ENCODE measurements around the gene PHKG2.

DNA sequence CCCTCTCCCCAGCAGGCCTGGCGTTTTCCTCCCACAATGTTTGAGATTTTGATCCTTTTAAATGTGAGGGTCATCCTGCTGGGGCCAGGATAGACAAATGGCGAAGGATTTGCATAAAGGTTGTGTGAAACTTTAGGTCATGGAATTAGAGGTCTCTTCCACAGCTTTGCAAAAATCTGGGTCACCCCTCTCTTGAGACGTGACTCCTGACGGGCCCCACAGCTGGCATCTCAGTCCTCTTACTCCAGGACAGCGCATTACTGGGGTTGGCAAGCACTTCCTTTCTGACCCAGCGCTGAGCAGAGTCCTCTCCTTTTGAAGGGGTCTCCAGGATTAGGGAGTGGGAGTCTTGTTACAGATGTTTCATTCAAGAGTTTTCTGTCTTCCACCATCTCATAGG lies 31.4 kb downstream of the PHKG2 start:
- TF ChIP-seq CTCF (IDR thresholded peaks at IDR 0.05) = no peak
- TF ChIP-seq POLR2A (IDR thresholded peaks at IDR 0.05) = no peak
- TF ChIP-seq EP300 (IDR thresholded peaks at IDR 0.05) = no peak
